Testis (tissue), 2 donors: Measurements from ENCODE around the gene ADAP1.

ENCODE experiments used
- POLR2A ChIP-seq: fragments of 450-650 bp; IDR thresholded peaks from one replicate; pipeline ENCODE4 v1.6.1; 2017; ENCODE audit warnings: antibody characterized with exemption, mild to moderate bottlenecking, moderate library complexity
- TF ChIP-seq, protein P1 (sequence below), 3 experiments: fragments of 450-650 bp in 2 of 3; fragments of 200-600 bp in 1 of 3; sonication (generic) in 1 of 3; IDR thresholded peaks; one replicate each; pipeline ENCODE4 v1.5.1; 2016 to 2019; ENCODE audit warnings: antibody characterized with exemption in 3 of 3, mild to moderate bottlenecking in 2 of 3, moderate library complexity in 1 of 3

DNA sequence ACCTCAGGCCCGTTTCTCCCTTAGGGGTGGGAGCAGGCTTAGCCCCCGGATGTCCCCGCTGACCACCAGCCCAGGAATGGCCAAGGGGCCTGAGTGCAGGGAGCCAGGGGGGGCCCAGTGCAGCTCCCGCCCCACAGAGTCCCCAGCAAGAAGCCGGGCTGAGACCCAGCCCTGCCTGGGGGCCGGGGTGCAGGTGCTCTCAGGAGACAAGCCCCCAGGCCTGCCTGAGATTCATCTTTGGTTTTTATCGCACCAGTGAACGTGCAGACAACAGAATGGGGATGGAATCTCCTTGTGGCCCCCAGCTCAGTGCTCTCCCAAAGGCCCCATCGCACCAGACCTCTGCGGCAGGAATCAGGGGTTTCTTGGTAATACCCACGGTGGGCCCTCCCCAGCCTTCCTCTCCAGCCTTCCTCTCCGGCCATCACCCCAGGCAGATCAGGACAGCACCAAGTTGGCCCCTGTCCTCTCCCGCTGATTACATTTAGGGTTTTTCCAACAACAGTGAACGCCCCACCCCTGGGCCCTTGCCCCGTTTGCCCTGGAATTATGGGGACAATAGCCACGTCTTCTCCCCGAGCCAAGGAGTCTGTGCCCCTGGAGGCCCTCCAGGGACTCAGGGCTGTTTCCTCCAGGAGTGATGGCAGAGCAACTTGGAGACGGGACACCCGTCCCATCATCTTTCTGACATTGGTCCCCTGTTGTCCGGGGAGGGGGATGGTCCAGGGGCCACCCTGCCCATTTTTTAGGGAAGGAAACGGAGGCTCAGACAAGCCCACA is 22.4 kb downstream of the ADAP1 start:
- TF ChIP-seq, protein P1, sequence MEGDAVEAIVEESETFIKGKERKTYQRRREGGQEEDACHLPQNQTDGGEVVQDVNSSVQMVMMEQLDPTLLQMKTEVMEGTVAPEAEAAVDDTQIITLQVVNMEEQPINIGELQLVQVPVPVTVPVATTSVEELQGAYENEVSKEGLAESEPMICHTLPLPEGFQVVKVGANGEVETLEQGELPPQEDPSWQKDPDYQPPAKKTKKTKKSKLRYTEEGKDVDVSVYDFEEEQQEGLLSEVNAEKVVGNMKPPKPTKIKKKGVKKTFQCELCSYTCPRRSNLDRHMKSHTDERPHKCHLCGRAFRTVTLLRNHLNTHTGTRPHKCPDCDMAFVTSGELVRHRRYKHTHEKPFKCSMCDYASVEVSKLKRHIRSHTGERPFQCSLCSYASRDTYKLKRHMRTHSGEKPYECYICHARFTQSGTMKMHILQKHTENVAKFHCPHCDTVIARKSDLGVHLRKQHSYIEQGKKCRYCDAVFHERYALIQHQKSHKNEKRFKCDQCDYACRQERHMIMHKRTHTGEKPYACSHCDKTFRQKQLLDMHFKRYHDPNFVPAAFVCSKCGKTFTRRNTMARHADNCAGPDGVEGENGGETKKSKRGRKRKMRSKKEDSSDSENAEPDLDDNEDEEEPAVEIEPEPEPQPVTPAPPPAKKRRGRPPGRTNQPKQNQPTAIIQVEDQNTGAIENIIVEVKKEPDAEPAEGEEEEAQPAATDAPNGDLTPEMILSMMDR (IDR thresholded peaks at IDR 0.05) = no peak
- TF ChIP-seq POLR2A = no peak
